B cell (primary cell): ENCODE results near the gene CDK5RAP2. TPM values are rescaled to one million over a fixed set of nuclear protein-coding genes. Genes with fewer than 3 reads are reported as not detected.

Experiments used
- ATAC-seq: fragments of 200-7000 bp; cut with Tn5 transposase; one replicate; pipeline ENCODE4 v1.10.0; 2021; ENCODE audit warnings: low read depth, mild to moderate bottlenecking, moderate number of reproducible peaks, moderate library complexity
- CTCF ChIA-PET: fragments of 350-600 bp; sonication (Branson Sonifier 250); formaldehyde crosslinking; loops from one replicate; lab custom pipeline; 2021; ENCODE audit warnings: antibody characterized with exemption, inconsistent platforms; lab: Charles Lee
- POLR2A ChIA-PET: fragments of 350-600 bp; sonication (Branson Sonifier 250); formaldehyde crosslinking; loops from one replicate; lab custom pipeline; 2021; ENCODE audit warnings: antibody characterized with exemption; lab: Charles Lee
- DNase-seq: peaks from one replicate; pipeline ENCODE4 v3.0.0; 2013
- H2AFZ ChIP-seq: 2 replicates; pipeline ENCODE4 v1.6.1; 2012; ENCODE audit warnings: mild to moderate bottlenecking, low read depth, low read length; ENCODE audit not compliant: insufficient read depth, poor library complexity, severe bottlenecking
- H3K27ac ChIP-seq, 2 donors: 1 replicate in 1 of 2; 2 replicates in 1 of 2; pipeline ENCODE4 v1.5.1; 2012 to 2013; ENCODE audit warnings: low read length in 2 of 2, mild to moderate bottlenecking in 2 of 2, moderate library complexity in 1 of 2
- H3K27me3 ChIP-seq, 4 experiments: fragments of 200-600 bp in 1 of 4; sonication (generic) in 1 of 4; replicated peaks in 1 of 4; 1 replicate in 2 of 4; 2 replicates in 2 of 4; pipeline versions ENCODE4 v1.6.1 to v1.7.0; 2013 to 2016; ENCODE audit warnings: low read length in 3 of 4, mild to moderate bottlenecking in 2 of 4, mixed read lengths in 1 of 4, moderate library complexity in 1 of 4; ENCODE audit not compliant: insufficient read depth in 4 of 4, control insufficient read depth in 3 of 4; ENCODE audit errors: control extremely low read depth in 1 of 4
- H3K36me3 ChIP-seq, 2 experiments: replicated peaks in 1 of 2; 1 replicate in 1 of 2; 2 replicates in 1 of 2; pipeline versions ENCODE4 v1.6.1 to v1.7.1; 2013; ENCODE audit warnings: low read length in 1 of 2; ENCODE audit not compliant: insufficient read depth in 2 of 2, control insufficient read depth in 1 of 2; ENCODE audit errors: control extremely low read depth in 1 of 2, extremely low read depth in 1 of 2
- H3K4me1 ChIP-seq, 2 donors: fragments of 200-600 bp in 1 of 2; sonication (generic) in 1 of 2; 1 replicate in 1 of 2; 2 replicates in 1 of 2; pipeline versions ENCODE4 v1.5.1 to v1.6.1; 2013 to 2017; ENCODE audit warnings: low read length in 2 of 2; ENCODE audit not compliant: control insufficient read depth in 2 of 2, insufficient read depth in 2 of 2
- H3K4me2 ChIP-seq: replicated peaks from 2 replicates; pipeline ENCODE3; 2012; ENCODE audit warnings: mild to moderate bottlenecking, low read depth, low read length; ENCODE audit not compliant: poor library complexity, severe bottlenecking
- H3K4me3 ChIP-seq, 5 experiments: fragments of 200-600 bp in 1 of 5; sonication (generic) in 1 of 5; 1 replicate in 3 of 5; 2 replicates in 2 of 5; pipeline versions ENCODE4 v1.5.1 to v1.7.0; 2011 to 2016; ENCODE audit warnings: low read length in 4 of 5, mild to moderate bottlenecking in 4 of 5, low read depth in 2 of 5, control low read depth in 1 of 5, moderate library complexity in 1 of 5; ENCODE audit not compliant: insufficient read depth in 1 of 5; ENCODE audit errors: control extremely low read depth in 1 of 5, extremely low read depth in 1 of 5
- H3K79me2 ChIP-seq: fragments of 200-600 bp; sonication (generic); one replicate; pipeline ENCODE4 v1.6.0; 2016; ENCODE audit warnings: low read length; ENCODE audit not compliant: control insufficient read depth, insufficient read depth
- H3K9ac ChIP-seq: fragments of 200-600 bp; sonication (generic); 2 replicates; pipeline ENCODE4 v1.6.1; 2017; ENCODE audit warnings: mild to moderate bottlenecking, low read length, moderate library complexity
- H3K9me3 ChIP-seq, 3 donors: one replicate each; pipeline versions ENCODE4 v1.6.1 to v1.7.1; 2013; ENCODE audit warnings: low read length in 2 of 3; ENCODE audit not compliant: control insufficient read depth in 2 of 3, insufficient read depth in 1 of 3; ENCODE audit errors: control extremely low read depth in 1 of 3
- H4K20me1 ChIP-seq: 2 replicates; pipeline ENCODE4 v1.6.0; 2012; ENCODE audit warnings: mild to moderate bottlenecking, low read length; ENCODE audit not compliant: insufficient read depth, control insufficient read depth, poor library complexity, severe bottlenecking
- H3K27ac Mint-ChIP-seq: one replicate; pipeline ENCODE4 v1.8.0; 2021; ENCODE audit warnings: mixed read lengths
- H3K27me3 Mint-ChIP-seq: one replicate; pipeline ENCODE4 v1.8.0; 2021; ENCODE audit warnings: mixed read lengths
- H3K4me1 Mint-ChIP-seq: one replicate; pipeline ENCODE4 v1.8.0; 2021; ENCODE audit warnings: mixed read lengths
- H3K4me3 Mint-ChIP-seq: one replicate; pipeline ENCODE4 v1.8.0; 2021; ENCODE audit warnings: mixed read lengths
- H3K9me3 Mint-ChIP-seq: one replicate; pipeline ENCODE4 v1.8.0; 2022; ENCODE audit warnings: mixed read lengths; ENCODE audit not compliant: insufficient read depth
- EZH2 ChIP-seq: IDR thresholded peaks from 2 replicates; pipeline ENCODE4 v1.6.1; 2012; ENCODE audit warnings: borderline replicate concordance, low read depth, mild to moderate bottlenecking, moderate library complexity, low read length; ENCODE audit not compliant: insufficient read depth, poor library complexity, severe bottlenecking
- WGBS: methylation state at CpG from one replicate; pipeline ENCODE4 v1.1.5; 2013; ENCODE audit warnings: missing lambda C conversion rate; ENCODE audit not compliant: insufficient coverage; 5-methylcytosine and 5-hydroxymethylcytosine counted together
- intact Hi-C: fragments of 100-400 bp; cut with micrococcal nuclease; formaldehyde crosslinking; loops from one replicate; pipeline ENCODE4 v1.10.0; 2022
- polyA plus RNA-seq: library from polyadenylated mRNA; depleted of rRNA; stranded (reverse); fragments of >200 nt; gene quantifications from 2 replicates; pipeline ENCODE4 v1.2.3, GENCODE V29; 2012
- total RNA-seq, 2 donors: library from RNA; stranded (reverse); fragments of 120-200 nt in 1 of 2; gene quantifications; 1 replicate in 1 of 2; 2 replicates in 1 of 2; pipeline versions ENCODE4 v1.2.3 to v1.2.4, GENCODE V29; 2013 to 2022
- TF ChIP-seq, protein P1 (sequence below): fragments of 200-600 bp; IDR thresholded peaks from one replicate; pipeline ENCODE4 v1.8.0; 2022; ENCODE audit warnings: antibody characterized with exemption, mild to moderate bottlenecking

CDK5RAP2 gene
- total and polyA plus RNA-seq, 2 donors (not counting 1 experiment from before 2014, with no cell fraction given) = 31.3 to 122 TPM

DNA sequence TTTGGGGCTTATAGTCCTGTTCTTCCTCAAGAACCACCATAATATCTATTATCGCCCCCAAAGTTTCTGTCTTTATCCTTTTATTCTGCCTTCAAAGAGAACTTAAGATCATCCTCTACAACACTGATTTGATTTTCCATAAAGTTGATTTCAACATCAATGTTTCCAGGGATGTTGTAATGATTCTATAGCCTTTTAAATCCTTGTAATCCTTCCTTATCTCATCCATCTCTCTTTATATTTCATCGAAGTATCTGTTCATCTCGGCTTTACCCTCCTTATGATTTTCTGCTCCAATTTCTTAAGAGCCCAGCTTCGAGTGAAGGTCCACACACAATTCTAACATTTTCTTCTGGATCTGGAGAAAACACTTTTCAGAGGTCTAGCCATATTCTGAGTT, 218.4 kb downstream of the CDK5RAP2 start:
- ChIA-PET POLR2A (no interaction called here), CTCF (no interaction called here)
- H3K9me3 Mint-ChIP-seq = peaks cover 2% of the 10 kb centered on the region
- intact Hi-C loops = no loop called here
- H2AFZ ChIP-seq = no peak overlapping the region
- H3K9me3 ChIP-seq = no peaks in the 10 kb centered on the region
- no peaks in the 10 kb centered on the region for H4K20me1 ChIP-seq
- H3K4me2 ChIP-seq = no peak overlapping the region
- H3K79me2 ChIP-seq = no peaks in the 10 kb centered on the region
- TF ChIP-seq EZH2 = no peak
- TF ChIP-seq, protein P1, sequence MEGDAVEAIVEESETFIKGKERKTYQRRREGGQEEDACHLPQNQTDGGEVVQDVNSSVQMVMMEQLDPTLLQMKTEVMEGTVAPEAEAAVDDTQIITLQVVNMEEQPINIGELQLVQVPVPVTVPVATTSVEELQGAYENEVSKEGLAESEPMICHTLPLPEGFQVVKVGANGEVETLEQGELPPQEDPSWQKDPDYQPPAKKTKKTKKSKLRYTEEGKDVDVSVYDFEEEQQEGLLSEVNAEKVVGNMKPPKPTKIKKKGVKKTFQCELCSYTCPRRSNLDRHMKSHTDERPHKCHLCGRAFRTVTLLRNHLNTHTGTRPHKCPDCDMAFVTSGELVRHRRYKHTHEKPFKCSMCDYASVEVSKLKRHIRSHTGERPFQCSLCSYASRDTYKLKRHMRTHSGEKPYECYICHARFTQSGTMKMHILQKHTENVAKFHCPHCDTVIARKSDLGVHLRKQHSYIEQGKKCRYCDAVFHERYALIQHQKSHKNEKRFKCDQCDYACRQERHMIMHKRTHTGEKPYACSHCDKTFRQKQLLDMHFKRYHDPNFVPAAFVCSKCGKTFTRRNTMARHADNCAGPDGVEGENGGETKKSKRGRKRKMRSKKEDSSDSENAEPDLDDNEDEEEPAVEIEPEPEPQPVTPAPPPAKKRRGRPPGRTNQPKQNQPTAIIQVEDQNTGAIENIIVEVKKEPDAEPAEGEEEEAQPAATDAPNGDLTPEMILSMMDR = no peak
- WGBS = 97% methylated on average over 3 of the region's 4 CpGs
- peaks cover 4% of the 10 kb centered on the region for H3K27me3 Mint-ChIP-seq
- no peak overlapping the region for H3K4me3 Mint-ChIP-seq
- no peak for ATAC-seq
- no peaks in the 10 kb centered on the region for H3K4me1 Mint-ChIP-seq
- no peak overlapping the region for H3K27ac Mint-ChIP-seq
- H3K9ac ChIP-seq = no peak overlapping the region
- DNase-seq = no peak
- no peaks in the 10 kb centered on the region for H3K4me1 ChIP-seq
- no peaks in the 10 kb centered on the region for H3K27me3 ChIP-seq
- no peaks in the 10 kb centered on the region for H3K36me3 ChIP-seq
- H3K4me3 ChIP-seq = no peak overlapping the region
- no peak overlapping the region for H3K27ac ChIP-seq

DNA sequence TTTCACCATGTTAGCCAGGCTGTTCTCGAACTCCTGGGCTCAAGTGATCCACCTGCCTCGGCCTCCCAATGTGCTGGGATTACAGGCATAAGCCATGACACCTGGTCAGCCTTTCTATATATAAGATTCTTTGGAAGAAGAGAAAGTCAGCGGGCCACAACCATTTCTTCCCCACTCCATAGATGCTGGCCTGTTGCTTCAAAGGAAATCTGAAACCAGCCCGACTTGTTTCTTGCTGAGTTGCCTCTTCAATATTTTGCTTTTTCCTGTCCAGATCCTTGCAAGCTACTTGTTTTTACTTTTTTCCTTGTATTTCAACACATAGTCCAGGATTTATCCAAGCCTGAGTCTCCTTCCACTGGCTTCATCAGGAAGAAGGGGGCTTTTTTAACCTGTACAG, 219.5 kb downstream of the CDK5RAP2 start:
- 100% methylated on average over 1 of the region's 4 CpGs for WGBS
- Histone ChIP-seq H3K4me3 (no peak overlapping the region), H3K79me2 (no peaks in the 10 kb centered on the region), H3K4me2 (no peak overlapping the region), H3K4me1 (no peaks in the 10 kb centered on the region), H3K27me3 (no peaks in the 10 kb centered on the region), H3K27ac (no peak overlapping the region), H2AFZ (no peak overlapping the region), H3K9ac (no peak overlapping the region), H3K36me3 (no peaks in the 10 kb centered on the region), H4K20me1 (no peaks in the 10 kb centered on the region), H3K9me3 (no peaks in the 10 kb centered on the region)
- TF ChIP-seq, protein P1 = no peak
- TF ChIP-seq EZH2 = no peak
- Mint-ChIP-seq H3K27me3 (peaks cover 4% of the 10 kb centered on the region), H3K9me3 (peaks cover 4% of the 10 kb centered on the region), H3K4me1 (no peaks in the 10 kb centered on the region), H3K4me3 (no peak overlapping the region), H3K27ac (no peak overlapping the region)
- DNase-seq (no peak), ATAC-seq (no peak)
- ChIA-PET CTCF (no interaction called here), POLR2A (no interaction called here)
- intact Hi-C loops = no loop called here
